GM12878 (cell line): ENCODE results near the gene CENPO. TPM values are rescaled to one million over a fixed set of nuclear protein-coding genes. Genes with fewer than 3 reads are reported as not detected.

ENCODE experiments used
- ATAC-seq: fragments of 200-7000 bp; cut with Tn5 transposase; 3 replicates; pipeline ENCODE4 v1.9.1; 2020; ENCODE audit warnings: mild to moderate bottlenecking, moderate library complexity
- BruUV-seq: library from RNA; stranded (reverse); fragments of 400-500 nt; replicated peaks from 2 replicates; lab custom pipeline; 2021; lab: Mats Ljungman, UMichigan
- CTCF ChIA-PET: fragments of 300-600 bp; sonication (Branson Sonifier 250); formaldehyde crosslinking; extraction: SDS; loops from one replicate; lab custom pipeline; 2021; ENCODE audit warnings: inconsistent platforms; lab: Yijun Ruan, JAX
- POLR2A ChIA-PET: fragments of 350-600 bp; formaldehyde crosslinking; extraction: SDS; loops from one replicate; lab custom pipeline; 2021; ENCODE audit warnings: inconsistent platforms; lab: Charles Lee
- RAD21 ChIA-PET: fragments of 300-600 bp; sonication (Branson Sonifier 250); formaldehyde crosslinking; loops from one replicate; lab custom pipeline; 2023; ENCODE audit warnings: antibody characterized with exemption; ENCODE audit not compliant: unreplicated experiment; lab: Charles Lee
- SMC1A ChIA-PET: fragments of 300-600 bp; sonication (Branson Sonifier 250); formaldehyde crosslinking; loops from one replicate; lab custom pipeline; 2023; ENCODE audit not compliant: unreplicated experiment, uncharacterized antibody; lab: Charles Lee
- DNase-seq: peaks from one replicate; pipeline ENCODE4 v3.0.0-alpha.2; 2011; ENCODE audit warnings: low read depth, low spot score
- FAIRE-seq: peaks from 3 replicates; lab custom pipeline; 2011; peaks lifted over from hg19 to GRCh38; lab: Jason Lieb, UNC
- H2AFZ ChIP-seq: 2 replicates; pipeline ENCODE4 v1.6.0; 2011; ENCODE audit warnings: low read depth, low read length, control low read depth; ENCODE audit not compliant: control insufficient read depth
- H3K27ac ChIP-seq: 2 replicates; pipeline ENCODE4 v1.5.1; 2011; ENCODE audit warnings: control low read depth; ENCODE audit not compliant: control insufficient read depth, insufficient read depth
- H3K27me3 ChIP-seq, 2 experiments: replicated peaks in 1 of 2; 2 replicates each; pipeline versions ENCODE4 v1.6.0 to v1.6.1; 2011; ENCODE audit warnings: low read length in 1 of 2; ENCODE audit not compliant: control insufficient read depth in 2 of 2, insufficient read depth in 2 of 2
- H3K36me3 ChIP-seq, 2 experiments: 2 replicates each; pipeline ENCODE4 v1.5.1; 2011; ENCODE audit warnings: low read length in 1 of 2; ENCODE audit not compliant: control insufficient read depth in 2 of 2, insufficient read depth in 2 of 2
- H3K4me1 ChIP-seq: 2 replicates; pipeline ENCODE4 v1.6.1; 2011; ENCODE audit warnings: mild to moderate bottlenecking, low read length, moderate library complexity, mixed read lengths; ENCODE audit not compliant: control insufficient read depth, insufficient read depth
- H3K4me2 ChIP-seq: 2 replicates; pipeline ENCODE4 v1.6.0; 2011; ENCODE audit warnings: control low read depth; ENCODE audit not compliant: control insufficient read depth, insufficient read depth
- H3K4me3 ChIP-seq: fragments of 200-600 bp; sonication (generic); 2 replicates; pipeline ENCODE4 v1.5.1; 2016
- H3K79me2 ChIP-seq: 2 replicates; pipeline ENCODE4 v1.6.0; 2011; ENCODE audit warnings: low read length; ENCODE audit not compliant: control insufficient read depth, insufficient read depth
- H3K9ac ChIP-seq: 2 replicates; pipeline ENCODE4 v1.8.0; 2011; ENCODE audit warnings: low read length, control low read depth, mixed read lengths; ENCODE audit not compliant: control insufficient read depth, insufficient read depth
- H3K9me3 ChIP-seq: replicated peaks from 3 replicates; pipeline ENCODE4 v1.5.1; 2011; ENCODE audit warnings: mild to moderate bottlenecking, low read length; ENCODE audit not compliant: control insufficient read depth, insufficient read depth
- H4K20me1 ChIP-seq: 2 replicates; pipeline ENCODE4 v1.6.0; 2011; ENCODE audit not compliant: control insufficient read depth, insufficient read depth
- CBX3 ChIP-seq: fragments of 200-600 bp; sonication (generic); IDR thresholded peaks from 2 replicates; pipeline ENCODE4 v1.6.1; 2016; ENCODE audit warnings: low read depth, borderline replicate concordance
- HDAC2 ChIP-seq: fragments of 200-600 bp; sonication (generic); IDR thresholded peaks from 2 replicates; pipeline ENCODE4 v1.6.1; 2017
- NBN ChIP-seq: fragments of 450-650 bp; IDR thresholded peaks from 2 replicates; pipeline ENCODE4 v1.6.1; 2016
- NFYA ChIP-seq: IDR thresholded peaks from 2 replicates; pipeline ENCODE4 v1.6.1; 2011; ENCODE audit warnings: low read depth, mild to moderate bottlenecking, low read length, improper control_type of control experiment, borderline replicate concordance
- NR2F1 ChIP-seq: fragments of 450-650 bp; conservative IDR thresholded peaks from 2 replicates; pipeline ENCODE4 v1.6.1; 2017; ENCODE audit warnings: mild to moderate bottlenecking
- POU2F2 ChIP-seq: IDR thresholded peaks from 3 replicates; pipeline ENCODE4 v1.6.1; 2011; ENCODE audit warnings: low read depth, mild to moderate bottlenecking, low read length, borderline replicate concordance
- REST ChIP-seq: IDR thresholded peaks from 2 replicates; pipeline ENCODE4 v1.6.1; 2012; ENCODE audit warnings: mild to moderate bottlenecking, low read depth, low read length
- SMC3 ChIP-seq: IDR thresholded peaks from 2 replicates; pipeline ENCODE4 v1.6.1; 2011; ENCODE audit warnings: low read length, improper control_type of control experiment, borderline replicate concordance
- YY1 ChIP-seq: IDR thresholded peaks from 2 replicates; pipeline ENCODE4 v1.6.1; 2011; ENCODE audit warnings: low read depth, mild to moderate bottlenecking, low read length
- ZSCAN29 ChIP-seq: fragments of 450-650 bp; IDR thresholded peaks from 2 replicates; pipeline ENCODE4 v1.6.1; 2017; ENCODE audit warnings: mild to moderate bottlenecking, moderate library complexity
- WGBS: methylation state at CpG from one replicate; pipeline ENCODE4 v1.1.6; 2016; ENCODE audit warnings: low lambda C conversion rate; ENCODE audit not compliant: insufficient replicate concordance, insufficient coverage; ENCODE audit errors: missing lambda C conversion rate; 5-methylcytosine and 5-hydroxymethylcytosine counted together
- in situ Hi-C: fragments of 300-500 bp; cut with MboI; formaldehyde crosslinking; loops from 9 replicates; pipeline ENCODE4 v1.14.3; 2018; ENCODE audit warnings: mixed read lengths
- intact Hi-C: fragments of 100-400 bp; cut with micrococcal nuclease; formaldehyde crosslinking; loops from one replicate; pipeline ENCODE4 v1.14.2; 2022; ENCODE audit not compliant: unreplicated experiment
- polyA plus RNA-seq, 11 experiments: library from polyadenylated mRNA; depleted of rRNA in 4 of 11; unstranded in 6 of 11; stranded (reverse) in 5 of 11; fragments of >200 nt; fragmentation: Nextera tagmentation in 4 of 11; fragmentation: Illumina TruSeq in 1 of 11; extraction: Ambion mirVana in 4 of 11; extraction: Trizol in 1 of 11; gene quantifications; 1 replicate in 1 of 11; 2 replicates in 10 of 11; pipeline versions ENCODE4 v1.2.1 to v1.2.3, GENCODE V29; 2011 to 2016; ENCODE audit warnings: inconsistent platforms in 2 of 11, missing spikeins in 2 of 11, low read depth in 1 of 11
- total RNA-seq, 4 experiments: library from RNA; depleted of rRNA in 3 of 4; stranded (reverse); fragments of >200 nt in 3 of 4; fragmentation: Illumina TruSeq in 1 of 4; extraction: Trizol in 1 of 4; gene quantifications; 2 replicates each; pipeline versions ENCODE4 v1.2.1 to v1.2.3, GENCODE V29; 2013 to 2021
- TF ChIP-seq, protein P1 (sequence below): fragments of 450-650 bp; IDR thresholded peaks from 2 replicates; pipeline ENCODE4 v1.6.1; 2017; ENCODE audit warnings: mild to moderate bottlenecking, moderate library complexity
- TF ChIP-seq, protein P2 (sequence below): fragments of 150-350 bp; IDR thresholded peaks from 2 replicates; pipeline ENCODE4 v1.6.1; 2014; ENCODE audit warnings: mild to moderate bottlenecking, low read depth, low read length
- TF ChIP-seq, protein P3 (sequence below): IDR thresholded peaks from 2 replicates; pipeline ENCODE4 v1.6.1; 2011; ENCODE audit warnings: borderline replicate concordance, low read depth, mild to moderate bottlenecking, moderate library complexity, low read length; ENCODE audit not compliant: insufficient read depth, poor library complexity, severe bottlenecking

CENPO gene
- total and polyA plus RNA-seq, 10 of the 15 experiments (the other 5 are each of a cell fraction or from before 2014, with no cell fraction given) = 18.7 to 37.0 (median 31.4) TPM

DNA sequence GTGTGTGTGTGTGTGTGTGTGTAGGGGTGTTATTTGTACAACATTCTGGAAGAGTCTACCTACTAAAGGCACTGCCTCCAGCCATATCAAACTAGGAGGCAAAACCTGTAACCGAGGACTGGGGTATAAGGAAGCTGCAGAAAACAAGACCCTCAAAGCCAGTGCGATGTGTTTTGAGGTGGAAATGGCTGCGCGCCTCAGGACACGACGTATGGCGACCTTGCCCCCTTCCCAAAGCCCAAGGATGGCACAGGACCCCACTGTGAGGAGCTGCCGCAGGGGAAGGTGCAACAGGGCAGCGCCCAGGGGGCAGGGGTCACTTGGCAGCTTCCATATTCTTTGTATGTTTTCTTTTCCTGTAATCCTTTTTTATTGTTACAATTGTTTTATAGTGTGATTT, 59.8 kb downstream of the CENPO start:
- ChIA-PET CTCF (interaction anchor here (0.6 kb wide), 1 partner anchor 242 kb away, joined by 3 read pairs; no protein-coding TSS in a partner anchor), RAD21 (no interaction called here), SMC1A (no interaction called here), POLR2A (no interaction called here)
- WGBS = 97% methylated on average over 9 of the region's 9 CpGs
- Histone ChIP-seq H3K4me3 (no peak overlapping the region), H2AFZ (no peak overlapping the region), H3K9ac (no peak overlapping the region), H3K9me3 (peaks cover 15% of the 10 kb centered on the region; the same call in 2 of the 3 replicates), H3K4me1 (no peaks in the 10 kb centered on the region), H3K4me2 (no peak overlapping the region), H3K27ac (no peak overlapping the region), H3K79me2 (no peaks in the 10 kb centered on the region), H3K36me3 (peaks cover 0 to 21% of the 10 kb centered on the region in 2 experiments; a peak in 3 of 4 replicates), H4K20me1 (no peaks in the 10 kb centered on the region), H3K27me3 (no peaks in the 10 kb centered on the region)
- ATAC-seq (no peak), FAIRE-seq (no peak), DNase-seq (no peak)
- in situ Hi-C loops = no loop called here
- no TSS peak for BruUV-seq
- intact Hi-C loops = no loop called here
- TF ChIP-seq, protein P1, sequence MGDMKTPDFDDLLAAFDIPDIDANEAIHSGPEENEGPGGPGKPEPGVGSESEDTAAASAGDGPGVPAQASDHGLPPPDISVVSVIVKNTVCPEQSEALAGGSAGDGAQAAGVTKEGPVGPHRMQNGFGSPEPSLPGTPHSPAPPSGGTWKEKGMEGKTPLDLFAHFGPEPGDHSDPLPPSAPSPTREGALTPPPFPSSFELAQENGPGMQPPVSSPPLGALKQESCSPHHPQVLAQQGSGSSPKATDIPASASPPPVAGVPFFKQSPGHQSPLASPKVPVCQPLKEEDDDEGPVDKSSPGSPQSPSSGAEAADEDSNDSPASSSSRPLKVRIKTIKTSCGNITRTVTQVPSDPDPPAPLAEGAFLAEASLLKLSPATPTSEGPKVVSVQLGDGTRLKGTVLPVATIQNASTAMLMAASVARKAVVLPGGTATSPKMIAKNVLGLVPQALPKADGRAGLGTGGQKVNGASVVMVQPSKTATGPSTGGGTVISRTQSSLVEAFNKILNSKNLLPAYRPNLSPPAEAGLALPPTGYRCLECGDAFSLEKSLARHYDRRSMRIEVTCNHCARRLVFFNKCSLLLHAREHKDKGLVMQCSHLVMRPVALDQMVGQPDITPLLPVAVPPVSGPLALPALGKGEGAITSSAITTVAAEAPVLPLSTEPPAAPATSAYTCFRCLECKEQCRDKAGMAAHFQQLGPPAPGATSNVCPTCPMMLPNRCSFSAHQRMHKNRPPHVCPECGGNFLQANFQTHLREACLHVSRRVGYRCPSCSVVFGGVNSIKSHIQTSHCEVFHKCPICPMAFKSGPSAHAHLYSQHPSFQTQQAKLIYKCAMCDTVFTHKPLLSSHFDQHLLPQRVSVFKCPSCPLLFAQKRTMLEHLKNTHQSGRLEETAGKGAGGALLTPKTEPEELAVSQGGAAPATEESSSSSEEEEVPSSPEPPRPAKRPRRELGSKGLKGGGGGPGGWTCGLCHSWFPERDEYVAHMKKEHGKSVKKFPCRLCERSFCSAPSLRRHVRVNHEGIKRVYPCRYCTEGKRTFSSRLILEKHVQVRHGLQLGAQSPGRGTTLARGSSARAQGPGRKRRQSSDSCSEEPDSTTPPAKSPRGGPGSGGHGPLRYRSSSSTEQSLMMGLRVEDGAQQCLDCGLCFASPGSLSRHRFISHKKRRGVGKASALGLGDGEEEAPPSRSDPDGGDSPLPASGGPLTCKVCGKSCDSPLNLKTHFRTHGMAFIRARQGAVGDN = no peak
- TF ChIP-seq HDAC2 (no peak), POU2F2 (no peak), YY1 (no peak), SMC3 (no peak), NBN (no peak), ZSCAN29 (no peak), CBX3 (no peak), REST (no peak), NFYA (no peak), NR2F1 (no peak)
- TF ChIP-seq, protein P2, sequence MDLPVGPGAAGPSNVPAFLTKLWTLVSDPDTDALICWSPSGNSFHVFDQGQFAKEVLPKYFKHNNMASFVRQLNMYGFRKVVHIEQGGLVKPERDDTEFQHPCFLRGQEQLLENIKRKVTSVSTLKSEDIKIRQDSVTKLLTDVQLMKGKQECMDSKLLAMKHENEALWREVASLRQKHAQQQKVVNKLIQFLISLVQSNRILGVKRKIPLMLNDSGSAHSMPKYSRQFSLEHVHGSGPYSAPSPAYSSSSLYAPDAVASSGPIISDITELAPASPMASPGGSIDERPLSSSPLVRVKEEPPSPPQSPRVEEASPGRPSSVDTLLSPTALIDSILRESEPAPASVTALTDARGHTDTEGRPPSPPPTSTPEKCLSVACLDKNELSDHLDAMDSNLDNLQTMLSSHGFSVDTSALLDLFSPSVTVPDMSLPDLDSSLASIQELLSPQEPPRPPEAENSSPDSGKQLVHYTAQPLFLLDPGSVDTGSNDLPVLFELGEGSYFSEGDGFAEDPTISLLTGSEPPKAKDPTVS = no peak
- TF ChIP-seq, protein P3, sequence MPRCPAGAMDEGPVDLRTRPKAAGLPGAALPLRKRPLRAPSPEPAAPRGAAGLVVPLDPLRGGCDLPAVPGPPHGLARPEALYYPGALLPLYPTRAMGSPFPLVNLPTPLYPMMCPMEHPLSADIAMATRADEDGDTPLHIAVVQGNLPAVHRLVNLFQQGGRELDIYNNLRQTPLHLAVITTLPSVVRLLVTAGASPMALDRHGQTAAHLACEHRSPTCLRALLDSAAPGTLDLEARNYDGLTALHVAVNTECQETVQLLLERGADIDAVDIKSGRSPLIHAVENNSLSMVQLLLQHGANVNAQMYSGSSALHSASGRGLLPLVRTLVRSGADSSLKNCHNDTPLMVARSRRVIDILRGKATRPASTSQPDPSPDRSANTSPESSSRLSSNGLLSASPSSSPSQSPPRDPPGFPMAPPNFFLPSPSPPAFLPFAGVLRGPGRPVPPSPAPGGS = no peak
